SU-DHL-6 (cell line): ENCODE results near the gene GSDME.

ENCODE experiments used
- CTCF ChIP-seq: fragments of 200-600 bp; sonication (generic); IDR thresholded peaks from one replicate; pipeline ENCODE4 v1.5.1; 2017; ENCODE audit warnings: antibody characterized with exemption, mild to moderate bottlenecking, low read length, moderate library complexity; ENCODE audit not compliant: insufficient read depth, poor library complexity, severe bottlenecking
- EZH2phosphoT487 ChIP-seq: fragments of 200-600 bp; sonication (generic), shearing (Covaris generic); conservative IDR thresholded peaks from 2 replicates; pipeline ENCODE4 v1.6.1; 2018; ENCODE audit warnings: mild to moderate bottlenecking, antibody characterized with exemption, low read length, moderate library complexity, mixed read lengths

DNA sequence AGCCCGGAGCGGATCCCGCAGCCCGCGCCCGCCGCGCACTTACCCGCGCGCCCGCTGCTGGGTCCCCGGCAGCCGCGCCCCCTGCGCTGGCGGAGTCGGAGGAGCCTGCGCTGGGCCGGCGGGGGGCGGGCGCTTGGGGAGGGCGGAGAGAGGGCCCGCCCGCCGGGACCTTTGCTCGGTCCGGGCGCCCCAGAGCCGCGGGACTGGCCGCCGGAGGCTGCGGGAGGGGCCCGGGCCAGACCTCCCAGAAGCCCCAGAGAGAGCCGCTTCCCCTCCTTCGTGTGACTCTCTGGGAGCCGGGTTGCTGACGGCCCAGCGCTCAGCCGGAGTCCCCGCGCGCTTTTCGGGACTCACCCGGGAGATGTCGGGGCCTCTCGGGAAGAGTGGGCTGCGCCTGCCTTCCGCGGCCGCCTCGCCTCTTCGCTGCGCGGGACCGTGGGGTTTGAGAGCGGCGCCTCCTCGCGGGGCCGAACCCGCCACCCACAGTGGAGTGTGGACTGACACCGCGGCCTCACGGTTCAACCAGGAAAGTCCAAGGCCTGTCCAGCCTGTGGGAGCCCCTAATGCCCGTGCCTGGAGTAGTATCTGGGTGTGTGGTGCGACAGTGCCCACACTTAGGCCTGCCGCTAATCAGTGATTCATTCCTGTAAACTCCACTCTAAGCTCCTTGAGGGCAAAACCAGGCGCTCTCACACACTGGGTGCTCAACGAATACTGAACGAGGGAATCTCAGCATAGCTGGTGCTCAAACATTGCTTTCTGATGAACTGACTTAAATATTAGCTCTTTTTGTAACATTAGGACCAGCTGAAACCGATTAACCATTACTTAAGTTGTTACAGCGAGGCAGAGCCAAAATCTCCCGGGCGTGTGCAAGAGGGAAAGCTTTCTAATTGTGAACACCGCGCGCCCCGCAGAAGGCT, at the start of gene GSDME:
- TF ChIP-seq CTCF = no peak
- TF ChIP-seq EZH2phosphoT487 = no peak; the same call in 1 of the 2 replicates
